ENCODE data around the gene CYTH2. TPM values are rescaled to one million over a fixed set of nuclear protein-coding genes. Genes with fewer than 3 reads are reported as not detected.
"Not testable (repeated sequence)": the region's sequence is repeated elsewhere in the genome, so short reads cannot be mapped to it uniquely, and the experiment has no call there.

CYTH2 gene
- total and polyA plus RNA-seq, 2 experiments from 2014 or later: 138 to 179 TPM

DNA sequence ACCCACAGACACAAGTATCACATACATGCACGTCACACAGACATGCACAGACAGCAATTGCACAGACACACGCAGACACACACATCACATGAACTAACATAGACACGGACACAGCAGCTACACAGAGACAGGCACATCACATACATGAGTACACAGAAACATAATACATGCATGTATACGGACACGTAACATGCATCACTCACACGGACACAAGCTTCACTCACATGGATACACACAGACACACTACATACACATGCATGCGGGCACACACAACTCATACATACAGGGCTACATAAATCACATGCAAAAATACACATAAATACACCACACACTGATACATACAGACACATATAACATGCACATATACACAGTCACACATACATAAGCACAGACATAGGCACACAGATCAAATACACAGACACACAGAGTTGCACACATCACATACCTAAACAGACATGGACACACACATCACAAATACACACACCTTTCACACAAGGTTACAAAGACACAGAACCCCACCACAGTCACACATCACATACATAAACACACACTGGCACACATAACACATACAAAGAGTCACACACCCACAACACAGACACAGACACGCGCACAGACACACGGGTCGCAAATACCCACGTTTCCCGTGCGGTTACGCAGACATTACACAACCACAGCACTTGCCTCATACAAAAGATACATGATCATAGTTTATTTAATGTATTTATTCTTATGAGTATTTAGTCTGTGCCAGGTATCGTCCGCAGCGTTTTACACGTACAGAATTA is 43.5 kb downstream of the CYTH2 start:
- H3K27me3 ChIP-seq: peaks cover 22% of the 10 kb centered on the region
- no peaks in the 10 kb centered on the region for H3K36me3 ChIP-seq
- H3K4me1 ChIP-seq (ENCODE audit: low read depth): no peaks in the 10 kb centered on the region
- H3K9me3 ChIP-seq (ENCODE audit: low read depth): no peaks in the 10 kb centered on the region
- DNase-seq (ENCODE audit: low read depth in 1 of 2, low spot score in 1 of 2): no peak
- TF ChIP-seq, protein P1, sequence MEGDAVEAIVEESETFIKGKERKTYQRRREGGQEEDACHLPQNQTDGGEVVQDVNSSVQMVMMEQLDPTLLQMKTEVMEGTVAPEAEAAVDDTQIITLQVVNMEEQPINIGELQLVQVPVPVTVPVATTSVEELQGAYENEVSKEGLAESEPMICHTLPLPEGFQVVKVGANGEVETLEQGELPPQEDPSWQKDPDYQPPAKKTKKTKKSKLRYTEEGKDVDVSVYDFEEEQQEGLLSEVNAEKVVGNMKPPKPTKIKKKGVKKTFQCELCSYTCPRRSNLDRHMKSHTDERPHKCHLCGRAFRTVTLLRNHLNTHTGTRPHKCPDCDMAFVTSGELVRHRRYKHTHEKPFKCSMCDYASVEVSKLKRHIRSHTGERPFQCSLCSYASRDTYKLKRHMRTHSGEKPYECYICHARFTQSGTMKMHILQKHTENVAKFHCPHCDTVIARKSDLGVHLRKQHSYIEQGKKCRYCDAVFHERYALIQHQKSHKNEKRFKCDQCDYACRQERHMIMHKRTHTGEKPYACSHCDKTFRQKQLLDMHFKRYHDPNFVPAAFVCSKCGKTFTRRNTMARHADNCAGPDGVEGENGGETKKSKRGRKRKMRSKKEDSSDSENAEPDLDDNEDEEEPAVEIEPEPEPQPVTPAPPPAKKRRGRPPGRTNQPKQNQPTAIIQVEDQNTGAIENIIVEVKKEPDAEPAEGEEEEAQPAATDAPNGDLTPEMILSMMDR (IDR thresholded peaks at IDR 0.05; ENCODE audit: low read depth, low read length): no peak
- no peak overlapping the region for H3K4me3 ChIP-seq
- H3K27ac ChIP-seq: no peak overlapping the region

DNA sequence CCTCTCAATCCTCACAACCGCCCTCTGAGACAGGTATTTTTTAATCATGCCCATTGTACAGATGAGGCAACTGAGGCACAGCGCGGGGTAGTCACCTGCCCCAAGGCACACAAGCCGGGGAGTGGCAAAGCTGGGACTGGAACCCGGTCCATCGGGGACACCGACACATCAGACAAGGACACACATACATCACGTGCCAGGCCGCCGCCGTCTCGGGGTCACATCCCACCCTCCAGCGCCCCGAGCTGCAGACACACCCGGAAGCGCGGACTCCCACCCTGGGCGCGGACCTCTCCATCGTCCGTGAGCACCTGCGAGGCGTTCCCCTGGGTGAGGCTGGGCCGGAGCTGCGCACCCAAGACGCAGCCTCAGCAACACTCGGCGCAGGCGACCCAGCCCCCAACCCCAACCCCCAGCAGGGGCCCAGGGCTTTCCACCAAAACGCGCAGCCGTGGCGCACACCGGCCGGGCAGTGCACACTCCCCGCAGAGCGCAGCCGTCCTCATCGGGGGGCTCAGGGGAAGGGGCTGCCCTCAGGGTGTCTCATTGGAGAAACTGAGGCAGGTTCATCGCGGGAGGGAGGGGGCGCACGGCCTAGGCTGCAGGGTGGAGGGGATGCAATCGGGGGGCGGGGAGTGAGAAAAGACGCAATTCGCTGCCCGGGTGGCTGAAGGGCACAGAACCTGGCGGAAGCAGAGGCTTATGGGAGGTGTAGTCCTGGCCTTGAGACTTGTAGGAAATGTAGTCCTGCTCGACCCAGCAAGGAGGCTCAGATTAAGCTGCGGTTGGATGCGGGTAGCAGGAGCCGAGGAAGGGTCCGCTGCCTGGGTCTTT is 44.3 kb downstream of the CYTH2 start:
- Histone ChIP-seq H3K36me3 (no peaks in the 10 kb centered on the region), H3K9me3 (ENCODE audit: low read depth) (no peaks in the 10 kb centered on the region), H3K4me3 (peak overlapping the region; percentile 77), H3K4me1 (ENCODE audit: low read depth) (no peaks in the 10 kb centered on the region), H3K27ac (no peak overlapping the region), H3K27me3 (peaks cover 22% of the 10 kb centered on the region)
- TF ChIP-seq, protein P1 (IDR thresholded peaks at IDR 0.05; ENCODE audit: low read depth, low read length): no peak
- peak; percentile 74 to 86 for DNase-seq (ENCODE audit: low read depth in 1 of 2, low spot score in 1 of 2)

DNA sequence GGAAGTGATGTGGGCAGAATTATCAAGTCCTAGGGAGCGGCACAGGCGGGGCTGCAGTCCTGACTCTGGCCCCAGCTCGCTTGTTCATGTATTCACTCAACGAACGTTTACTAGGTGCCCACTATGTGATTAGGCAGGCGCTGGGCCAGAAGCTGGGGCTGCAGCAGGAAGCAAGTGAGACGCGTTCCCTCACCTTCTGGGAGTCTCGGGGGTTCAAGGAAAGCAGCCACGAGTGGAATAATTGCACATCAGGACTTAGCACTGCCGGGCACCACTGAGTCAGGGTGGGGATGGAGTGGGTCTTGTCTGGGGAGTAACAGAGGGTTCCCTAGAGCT is 44.9 kb downstream of the CYTH2 start:
- H3K27ac ChIP-seq: no peak overlapping the region
- H3K36me3 ChIP-seq: no peaks in the 10 kb centered on the region
- H3K4me1 ChIP-seq (ENCODE audit: low read depth): no peaks in the 10 kb centered on the region
- no peaks in the 10 kb centered on the region for H3K9me3 ChIP-seq (ENCODE audit: low read depth)
- H3K4me3 ChIP-seq: no peak overlapping the region
- peaks cover 22% of the 10 kb centered on the region for H3K27me3 ChIP-seq
- DNase-seq (ENCODE audit: low read depth in 1 of 2, low spot score in 1 of 2): no peak
- TF ChIP-seq, protein P1 (IDR thresholded peaks at IDR 0.05; ENCODE audit: low read depth, low read length): no peak

DNA sequence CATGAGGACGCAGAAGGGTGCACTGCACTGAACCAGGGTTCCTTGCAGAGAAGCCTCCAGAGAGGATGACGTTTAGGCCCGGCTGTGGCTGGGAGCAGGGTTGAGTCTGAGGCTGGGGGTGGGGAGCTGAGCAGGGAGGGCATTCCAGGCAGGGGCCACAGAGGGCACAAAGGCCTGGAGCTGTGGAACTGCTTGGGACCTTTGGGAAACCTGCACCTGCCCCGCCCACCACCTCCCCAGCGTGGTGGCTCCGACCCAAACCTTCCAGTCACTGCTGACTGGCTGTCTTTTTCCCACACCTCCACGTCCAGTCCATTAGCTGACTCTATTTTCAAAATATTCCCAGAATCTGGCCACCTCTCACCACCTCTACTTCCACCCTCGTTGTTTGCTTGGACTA is 47.4 kb downstream of the CYTH2 start:
- Histone ChIP-seq H3K27me3 (peaks cover 17% of the 10 kb centered on the region), H3K4me3 (no peak overlapping the region), H3K27ac (no peak overlapping the region), H3K36me3 (no peaks in the 10 kb centered on the region), H3K4me1 (ENCODE audit: low read depth) (no peaks in the 10 kb centered on the region), H3K9me3 (ENCODE audit: low read depth) (no peaks in the 10 kb centered on the region)
- DNase-seq (ENCODE audit: low read depth in 1 of 2, low spot score in 1 of 2): no peak
- TF ChIP-seq, protein P1 (IDR thresholded peaks at IDR 0.05; ENCODE audit: low read depth, low read length): no peak

DNA sequence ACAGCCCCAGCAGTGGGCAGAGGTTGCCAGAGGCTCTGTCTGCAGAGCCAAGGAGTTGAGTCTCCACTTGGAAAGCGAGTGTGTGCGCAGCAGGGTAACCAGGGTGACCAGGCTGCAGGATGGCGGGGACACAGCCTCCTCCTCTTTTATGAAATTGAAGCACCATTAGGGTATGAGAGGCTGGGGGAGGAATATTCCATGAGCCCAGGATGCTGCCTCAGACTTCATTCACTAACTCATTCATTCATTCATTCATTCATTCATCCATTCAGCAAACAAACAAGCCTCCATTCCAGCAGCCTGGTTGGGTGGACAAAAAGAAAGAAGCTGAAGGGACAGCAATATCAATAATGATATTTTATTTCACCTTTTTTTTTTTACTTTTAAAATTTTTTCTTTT is 49.0 kb downstream of the CYTH2 start:
- H3K4me3 ChIP-seq: no peak overlapping the region
- H3K36me3 ChIP-seq: no peaks in the 10 kb centered on the region
- DNase-seq (ENCODE audit: low read depth in 1 of 2, low spot score in 1 of 2): no peak
- no peaks in the 10 kb centered on the region for H3K4me1 ChIP-seq (ENCODE audit: low read depth)
- peaks cover under 1% of the 10 kb centered on the region for H3K27me3 ChIP-seq
- TF ChIP-seq, protein P1 (IDR thresholded peaks at IDR 0.05; ENCODE audit: low read depth, low read length): no peak
- no peak overlapping the region for H3K27ac ChIP-seq
- H3K9me3 ChIP-seq (ENCODE audit: low read depth): no peaks in the 10 kb centered on the region

DNA sequence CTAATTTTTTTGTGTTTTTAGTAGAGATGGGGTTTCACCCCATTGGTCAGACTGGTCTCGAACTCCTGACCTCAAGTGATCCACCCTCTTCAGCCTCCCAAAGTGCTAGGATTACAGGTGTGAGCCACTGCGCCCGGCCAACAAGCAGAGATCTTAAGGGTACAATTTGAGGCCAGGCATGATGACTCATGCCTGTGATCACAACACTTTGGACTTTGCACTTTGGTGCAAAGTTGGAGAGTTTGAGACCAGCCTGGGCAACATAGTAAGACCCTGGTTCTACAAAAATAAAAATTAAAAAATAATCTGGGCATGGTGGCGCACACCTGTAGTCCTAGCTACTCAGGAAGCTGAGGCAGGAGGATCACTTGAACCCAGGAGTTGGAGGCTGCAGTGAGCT is 50.3 kb downstream of the CYTH2 start:
- H3K27ac ChIP-seq; H3K36me3 ChIP-seq; H3K9me3 ChIP-seq (ENCODE audit: low read depth); H3K4me1 ChIP-seq (ENCODE audit: low read depth); H3K27me3 ChIP-seq; H3K4me3 ChIP-seq; DNase-seq (ENCODE audit: low read depth in 1 of 2, low spot score in 1 of 2): not testable (repeated sequence)

Data from cardiac muscle cell (in vitro differentiated cells and primary cell).